ENCODE data around the gene PRUNE2. TPM values are rescaled to one million over a fixed set of nuclear protein-coding genes. Genes with fewer than 3 reads are reported as not detected.

The PRUNE2 gene
- total and polyA plus RNA-seq, 9 of the 15 experiments (the other 6 are each of a cell fraction or from before 2014, with no cell fraction given) = 0.05 to 0.45 (median 0.18) TPM; not detected in 1

DNA sequence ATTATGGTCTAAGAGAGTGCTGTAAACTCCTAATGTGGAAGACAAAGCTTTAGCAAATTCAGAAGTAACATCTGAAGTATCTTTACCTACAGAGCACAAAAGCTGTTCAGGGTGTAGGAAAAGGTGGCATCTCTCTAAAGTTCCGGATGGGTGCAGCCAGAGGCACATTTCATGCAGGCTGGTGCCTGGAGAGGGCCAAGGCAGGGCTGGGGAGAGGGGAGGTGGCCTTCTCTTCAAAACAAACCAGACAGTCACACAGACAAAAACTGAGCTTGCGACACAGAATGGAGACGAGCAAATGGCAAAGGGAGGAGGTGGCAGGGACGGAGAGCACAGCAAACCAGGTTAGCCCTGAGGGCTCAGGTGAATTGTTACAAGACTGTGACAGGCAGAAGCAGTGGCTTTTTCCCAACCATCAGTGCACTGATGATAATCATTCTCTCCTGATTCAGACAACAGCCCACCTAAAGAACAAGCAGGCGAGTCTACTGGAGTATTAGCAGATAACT lies 263.2 kb downstream of the PRUNE2 start (continued):
- TF ChIP-seq, protein P1, sequence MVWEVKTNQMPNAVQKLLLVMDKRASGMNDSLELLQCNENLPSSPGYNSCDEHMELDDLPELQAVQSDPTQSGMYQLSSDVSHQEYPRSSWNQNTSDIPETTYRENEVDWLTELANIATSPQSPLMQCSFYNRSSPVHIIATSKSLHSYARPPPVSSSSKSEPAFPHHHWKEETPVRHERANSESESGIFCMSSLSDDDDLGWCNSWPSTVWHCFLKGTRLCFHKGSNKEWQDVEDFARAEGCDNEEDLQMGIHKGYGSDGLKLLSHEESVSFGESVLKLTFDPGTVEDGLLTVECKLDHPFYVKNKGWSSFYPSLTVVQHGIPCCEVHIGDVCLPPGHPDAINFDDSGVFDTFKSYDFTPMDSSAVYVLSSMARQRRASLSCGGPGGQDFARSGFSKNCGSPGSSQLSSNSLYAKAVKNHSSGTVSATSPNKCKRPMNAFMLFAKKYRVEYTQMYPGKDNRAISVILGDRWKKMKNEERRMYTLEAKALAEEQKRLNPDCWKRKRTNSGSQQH (CRISPR knock-in tag; IDR thresholded peaks at IDR 0.05) = no peak
- TF ChIP-seq, protein P2, sequence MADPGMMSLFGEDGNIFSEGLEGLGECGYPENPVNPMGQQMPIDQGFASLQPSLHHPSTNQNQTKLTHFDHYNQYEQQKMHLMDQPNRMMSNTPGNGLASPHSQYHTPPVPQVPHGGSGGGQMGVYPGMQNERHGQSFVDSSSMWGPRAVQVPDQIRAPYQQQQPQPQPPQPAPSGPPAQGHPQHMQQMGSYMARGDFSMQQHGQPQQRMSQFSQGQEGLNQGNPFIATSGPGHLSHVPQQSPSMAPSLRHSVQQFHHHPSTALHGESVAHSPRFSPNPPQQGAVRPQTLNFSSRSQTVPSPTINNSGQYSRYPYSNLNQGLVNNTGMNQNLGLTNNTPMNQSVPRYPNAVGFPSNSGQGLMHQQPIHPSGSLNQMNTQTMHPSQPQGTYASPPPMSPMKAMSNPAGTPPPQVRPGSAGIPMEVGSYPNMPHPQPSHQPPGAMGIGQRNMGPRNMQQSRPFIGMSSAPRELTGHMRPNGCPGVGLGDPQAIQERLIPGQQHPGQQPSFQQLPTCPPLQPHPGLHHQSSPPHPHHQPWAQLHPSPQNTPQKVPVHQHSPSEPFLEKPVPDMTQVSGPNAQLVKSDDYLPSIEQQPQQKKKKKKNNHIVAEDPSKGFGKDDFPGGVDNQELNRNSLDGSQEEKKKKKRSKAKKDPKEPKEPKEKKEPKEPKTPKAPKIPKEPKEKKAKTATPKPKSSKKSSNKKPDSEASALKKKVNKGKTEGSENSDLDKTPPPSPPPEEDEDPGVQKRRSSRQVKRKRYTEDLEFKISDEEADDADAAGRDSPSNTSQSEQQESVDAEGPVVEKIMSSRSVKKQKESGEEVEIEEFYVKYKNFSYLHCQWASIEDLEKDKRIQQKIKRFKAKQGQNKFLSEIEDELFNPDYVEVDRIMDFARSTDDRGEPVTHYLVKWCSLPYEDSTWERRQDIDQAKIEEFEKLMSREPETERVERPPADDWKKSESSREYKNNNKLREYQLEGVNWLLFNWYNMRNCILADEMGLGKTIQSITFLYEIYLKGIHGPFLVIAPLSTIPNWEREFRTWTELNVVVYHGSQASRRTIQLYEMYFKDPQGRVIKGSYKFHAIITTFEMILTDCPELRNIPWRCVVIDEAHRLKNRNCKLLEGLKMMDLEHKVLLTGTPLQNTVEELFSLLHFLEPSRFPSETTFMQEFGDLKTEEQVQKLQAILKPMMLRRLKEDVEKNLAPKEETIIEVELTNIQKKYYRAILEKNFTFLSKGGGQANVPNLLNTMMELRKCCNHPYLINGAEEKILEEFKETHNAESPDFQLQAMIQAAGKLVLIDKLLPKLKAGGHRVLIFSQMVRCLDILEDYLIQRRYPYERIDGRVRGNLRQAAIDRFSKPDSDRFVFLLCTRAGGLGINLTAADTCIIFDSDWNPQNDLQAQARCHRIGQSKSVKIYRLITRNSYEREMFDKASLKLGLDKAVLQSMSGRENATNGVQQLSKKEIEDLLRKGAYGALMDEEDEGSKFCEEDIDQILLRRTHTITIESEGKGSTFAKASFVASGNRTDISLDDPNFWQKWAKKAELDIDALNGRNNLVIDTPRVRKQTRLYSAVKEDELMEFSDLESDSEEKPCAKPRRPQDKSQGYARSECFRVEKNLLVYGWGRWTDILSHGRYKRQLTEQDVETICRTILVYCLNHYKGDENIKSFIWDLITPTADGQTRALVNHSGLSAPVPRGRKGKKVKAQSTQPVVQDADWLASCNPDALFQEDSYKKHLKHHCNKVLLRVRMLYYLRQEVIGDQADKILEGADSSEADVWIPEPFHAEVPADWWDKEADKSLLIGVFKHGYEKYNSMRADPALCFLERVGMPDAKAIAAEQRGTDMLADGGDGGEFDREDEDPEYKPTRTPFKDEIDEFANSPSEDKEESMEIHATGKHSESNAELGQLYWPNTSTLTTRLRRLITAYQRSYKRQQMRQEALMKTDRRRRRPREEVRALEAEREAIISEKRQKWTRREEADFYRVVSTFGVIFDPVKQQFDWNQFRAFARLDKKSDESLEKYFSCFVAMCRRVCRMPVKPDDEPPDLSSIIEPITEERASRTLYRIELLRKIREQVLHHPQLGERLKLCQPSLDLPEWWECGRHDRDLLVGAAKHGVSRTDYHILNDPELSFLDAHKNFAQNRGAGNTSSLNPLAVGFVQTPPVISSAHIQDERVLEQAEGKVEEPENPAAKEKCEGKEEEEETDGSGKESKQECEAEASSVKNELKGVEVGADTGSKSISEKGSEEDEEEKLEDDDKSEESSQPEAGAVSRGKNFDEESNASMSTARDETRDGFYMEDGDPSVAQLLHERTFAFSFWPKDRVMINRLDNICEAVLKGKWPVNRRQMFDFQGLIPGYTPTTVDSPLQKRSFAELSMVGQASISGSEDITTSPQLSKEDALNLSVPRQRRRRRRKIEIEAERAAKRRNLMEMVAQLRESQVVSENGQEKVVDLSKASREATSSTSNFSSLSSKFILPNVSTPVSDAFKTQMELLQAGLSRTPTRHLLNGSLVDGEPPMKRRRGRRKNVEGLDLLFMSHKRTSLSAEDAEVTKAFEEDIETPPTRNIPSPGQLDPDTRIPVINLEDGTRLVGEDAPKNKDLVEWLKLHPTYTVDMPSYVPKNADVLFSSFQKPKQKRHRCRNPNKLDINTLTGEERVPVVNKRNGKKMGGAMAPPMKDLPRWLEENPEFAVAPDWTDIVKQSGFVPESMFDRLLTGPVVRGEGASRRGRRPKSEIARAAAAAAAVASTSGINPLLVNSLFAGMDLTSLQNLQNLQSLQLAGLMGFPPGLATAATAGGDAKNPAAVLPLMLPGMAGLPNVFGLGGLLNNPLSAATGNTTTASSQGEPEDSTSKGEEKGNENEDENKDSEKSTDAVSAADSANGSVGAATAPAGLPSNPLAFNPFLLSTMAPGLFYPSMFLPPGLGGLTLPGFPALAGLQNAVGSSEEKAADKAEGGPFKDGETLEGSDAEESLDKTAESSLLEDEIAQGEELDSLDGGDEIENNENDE (IDR thresholded peaks at IDR 0.05; ENCODE audit: low read depth, low read length) = no peak
- TF ChIP-seq NCOA1 (IDR thresholded peaks at IDR 0.05; ENCODE audit: low read depth) (no peak), ZNF311 (CRISPR knock-in tag; IDR thresholded peaks at IDR 0.05) (no peak), PHB (CRISPR knock-in tag; IDR thresholded peaks at IDR 0.05) (no peak), NEUROD1 (IDR thresholded peaks at IDR 0.05; ENCODE audit: borderline replicate concordance, low read depth, low read length, partially characterized antibody) (no peak), KAT7 (CRISPR knock-in tag; IDR thresholded peaks at IDR 0.05; ENCODE audit: borderline replicate concordance) (no peak), WHSC1 (IDR thresholded peaks at IDR 0.05; ENCODE audit: low read length) (no peak)

Measured in K562 (cell line).